PC-3 (cell line): ENCODE data around the gene LRRC51. TPM values are rescaled to one million over a fixed set of nuclear protein-coding genes. Genes with fewer than 3 reads are reported as not detected.

ENCODE experiments used
- ATAC-seq: fragments of 200-7000 bp; cut with Tn5 transposase; 2 replicates; pipeline ENCODE4 v1.9.1; 2020; ENCODE audit warnings: mild to moderate bottlenecking, moderate library complexity
- BruUV-seq: library from RNA; stranded (reverse); fragments of 400-500 nt; replicated peaks from 2 replicates; lab custom pipeline; 2021; lab: Mats Ljungman, UMichigan
- CTCF ChIA-PET: fragments of 300-600 bp; sonication (Branson Sonifier 250); formaldehyde crosslinking; loops from one replicate; lab custom pipeline; 2022; ENCODE audit warnings: antibody characterized with exemption; lab: Charles Lee
- POLR2A ChIA-PET: fragments of 300-600 bp; sonication (Branson Sonifier 250); formaldehyde crosslinking; loops from one replicate; lab custom pipeline; 2022; ENCODE audit warnings: antibody characterized with exemption; ENCODE audit not compliant: unreplicated experiment; lab: Charles Lee
- DNase-seq: peaks from one replicate; pipeline ENCODE4 v3.0.0-alpha.2; 2015
- H2AFZ ChIP-seq: fragments of 300-600 bp; sonication (generic); 2 replicates; pipeline ENCODE4 v1.6.0; 2016; ENCODE audit warnings: antibody characterized with exemption, low read length
- H3F3A ChIP-seq: fragments of 300-600 bp; sonication (generic); one replicate; pipeline ENCODE4 v1.6.0; 2017; ENCODE audit warnings: antibody characterized with exemption, low read length, control low read depth, mild to moderate bottlenecking; ENCODE audit not compliant: unreplicated experiment
- H3K27ac ChIP-seq: fragments of 300-600 bp; sonication (generic); 2 replicates; pipeline ENCODE4 v1.5.1; 2016; ENCODE audit warnings: mild to moderate bottlenecking, low read length
- H3K27me3 ChIP-seq: fragments of 300-600 bp; sonication (generic); 2 replicates; pipeline ENCODE4 v1.6.1; 2016; ENCODE audit warnings: low read length, mixed read lengths
- H3K36me3 ChIP-seq: fragments of 300-600 bp; sonication (generic); 2 replicates; pipeline ENCODE4 v1.6.1; 2016; ENCODE audit warnings: low read depth, mixed run types, low read length, mixed read lengths
- H3K4me1 ChIP-seq: fragments of 300-600 bp; sonication (generic); 2 replicates; pipeline ENCODE4 v1.5.1; 2016; ENCODE audit warnings: low read length; ENCODE audit not compliant: insufficient read depth
- H3K4me2 ChIP-seq: fragments of 300-600 bp; sonication (generic); 2 replicates; pipeline ENCODE4 v1.6.0; 2016; ENCODE audit warnings: low read length
- H3K4me3 ChIP-seq: fragments of 300-600 bp; sonication (generic); 2 replicates; pipeline ENCODE4 v1.5.1; 2016; ENCODE audit warnings: mild to moderate bottlenecking, low read length, mixed read lengths
- H3K79me2 ChIP-seq: fragments of 300-600 bp; sonication (generic); 2 replicates; pipeline ENCODE4 v1.6.1; 2017; ENCODE audit warnings: low read length, mixed read lengths
- H3K9ac ChIP-seq: fragments of 300-600 bp; sonication (generic); 2 replicates; pipeline ENCODE4 v1.6.0; 2016; ENCODE audit warnings: mild to moderate bottlenecking, low read length
- H3K9me2 ChIP-seq: fragments of 300-600 bp; sonication (generic); replicated peaks from 2 replicates; pipeline ENCODE4 v1.6.1; 2016; ENCODE audit warnings: mixed run types, low read length, mixed read lengths
- H3K9me3 ChIP-seq: fragments of 300-600 bp; sonication (generic); 2 replicates; pipeline ENCODE4 v1.6.1; 2016; ENCODE audit warnings: low read length, mixed read lengths
- H4K20me1 ChIP-seq: fragments of 300-600 bp; sonication (generic); 2 replicates; pipeline ENCODE4 v1.6.1; 2016; ENCODE audit warnings: low read length, mixed read lengths
- EZH2 ChIP-seq: fragments of 300-600 bp; sonication (generic); IDR thresholded peaks from one replicate; pipeline ENCODE4 v1.6.1; 2017; ENCODE audit warnings: antibody characterized with exemption, mild to moderate bottlenecking, low read length; ENCODE audit not compliant: unreplicated experiment
- EZH2phosphoT487 ChIP-seq: fragments of 300-600 bp; sonication (generic); IDR thresholded peaks from 2 replicates; pipeline ENCODE4 v1.6.1; 2018; ENCODE audit warnings: mild to moderate bottlenecking, antibody characterized with exemption, low read length, borderline replicate concordance
- intact Hi-C: fragments of 100-400 bp; cut with micrococcal nuclease; formaldehyde crosslinking; loops from 2 replicates; pipeline ENCODE4 v1.9.0; 2023
- total RNA-seq: library from RNA; depleted of rRNA; stranded (reverse); fragments of >200 nt; gene quantifications from 2 replicates; pipeline ENCODE4 v1.2.3, GENCODE V29; 2014
- TF ChIP-seq, protein P1 (sequence below): fragments of 300-600 bp; sonication (generic); conservative IDR thresholded peaks from 2 replicates; pipeline ENCODE4 v1.5.1; 2017; ENCODE audit warnings: antibody characterized with exemption, low read depth, mild to moderate bottlenecking, low read length

LRRC51 gene
- total RNA-seq, 1 experiment from 2014 or later = 5.8 TPM

- H4K20me1 ChIP-seq = no peaks in the 10 kb centered on the region
- TF ChIP-seq, protein P1, sequence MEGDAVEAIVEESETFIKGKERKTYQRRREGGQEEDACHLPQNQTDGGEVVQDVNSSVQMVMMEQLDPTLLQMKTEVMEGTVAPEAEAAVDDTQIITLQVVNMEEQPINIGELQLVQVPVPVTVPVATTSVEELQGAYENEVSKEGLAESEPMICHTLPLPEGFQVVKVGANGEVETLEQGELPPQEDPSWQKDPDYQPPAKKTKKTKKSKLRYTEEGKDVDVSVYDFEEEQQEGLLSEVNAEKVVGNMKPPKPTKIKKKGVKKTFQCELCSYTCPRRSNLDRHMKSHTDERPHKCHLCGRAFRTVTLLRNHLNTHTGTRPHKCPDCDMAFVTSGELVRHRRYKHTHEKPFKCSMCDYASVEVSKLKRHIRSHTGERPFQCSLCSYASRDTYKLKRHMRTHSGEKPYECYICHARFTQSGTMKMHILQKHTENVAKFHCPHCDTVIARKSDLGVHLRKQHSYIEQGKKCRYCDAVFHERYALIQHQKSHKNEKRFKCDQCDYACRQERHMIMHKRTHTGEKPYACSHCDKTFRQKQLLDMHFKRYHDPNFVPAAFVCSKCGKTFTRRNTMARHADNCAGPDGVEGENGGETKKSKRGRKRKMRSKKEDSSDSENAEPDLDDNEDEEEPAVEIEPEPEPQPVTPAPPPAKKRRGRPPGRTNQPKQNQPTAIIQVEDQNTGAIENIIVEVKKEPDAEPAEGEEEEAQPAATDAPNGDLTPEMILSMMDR = no peak
- TF ChIP-seq EZH2 = no peak
- TF ChIP-seq EZH2phosphoT487 = no peak
- intact Hi-C loops = no loop called here
These were observed 42.0 kb downstream of the LRRC51 start for GRCh38 chr11:72122607-72123006.

DNA sequence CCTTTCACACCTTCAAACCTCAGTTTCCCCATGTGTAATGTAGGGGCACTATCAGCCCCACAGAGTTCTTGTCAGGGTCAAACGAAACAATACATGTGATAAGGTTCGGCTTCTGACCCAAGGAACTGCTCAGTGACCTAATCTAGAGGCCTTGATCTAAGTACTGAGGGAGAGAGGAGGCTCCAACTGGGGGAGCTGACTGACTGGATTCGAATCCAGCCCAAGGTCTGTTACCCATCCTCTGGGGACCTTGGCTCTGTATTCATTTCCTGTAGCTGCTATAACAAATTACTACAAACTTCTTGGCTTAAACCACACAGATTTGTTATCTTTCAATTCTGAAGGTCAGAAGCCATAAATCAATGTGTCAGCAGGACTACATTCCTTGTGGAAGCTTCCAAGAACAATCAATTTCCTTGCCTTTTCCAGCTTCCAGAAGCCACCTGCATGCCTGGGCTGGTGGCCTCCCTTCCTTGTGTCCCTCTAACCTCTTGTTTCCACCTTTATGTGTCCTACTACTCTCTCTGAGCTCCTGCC, 42.5 kb downstream of the LRRC51 start:
- no peaks in the 10 kb centered on the region for H3K9me2 ChIP-seq
- BruUV-seq = no TSS peak
- TF ChIP-seq, protein P1 = no peak
- no peak for TF ChIP-seq EZH2phosphoT487
- TF ChIP-seq EZH2 = no peak
- no peak for DNase-seq
- ATAC-seq = no peak
- H3K4me1 ChIP-seq = no peaks in the 10 kb centered on the region
- no peaks in the 10 kb centered on the region for H3K36me3 ChIP-seq
- POLR2A ChIA-PET = no interaction called here
- CTCF ChIA-PET = no interaction called here
- H4K20me1 ChIP-seq = no peaks in the 10 kb centered on the region
- peaks cover 9% of the 10 kb centered on the region for H3K9me3 ChIP-seq
- no peak overlapping the region for H3K4me2 ChIP-seq
- no peak overlapping the region for H3K27ac ChIP-seq
- no peaks in the 10 kb centered on the region for H3K79me2 ChIP-seq
- intact Hi-C loops = no loop called here
- no peak overlapping the region for H2AFZ ChIP-seq
- no peaks in the 10 kb centered on the region for H3F3A ChIP-seq
- no peak overlapping the region for H3K4me3 ChIP-seq
- no peaks in the 10 kb centered on the region for H3K27me3 ChIP-seq
- H3K9ac ChIP-seq = no peak overlapping the region

More at GRCh38 chr11:72122607-72123006, 42.0 kb downstream of the LRRC51 start:
- Histone ChIP-seq H2AFZ (no peak overlapping the region), H3K9ac (no peak overlapping the region), H3K36me3 (no peaks in the 10 kb centered on the region), H3K4me3 (no peak overlapping the region), H3K4me2 (no peak overlapping the region), H3K79me2 (no peaks in the 10 kb centered on the region), H3K27ac (no peak overlapping the region), H3F3A (no peaks in the 10 kb centered on the region), H3K9me3 (peaks cover 6% of the 10 kb centered on the region), H3K4me1 (no peaks in the 10 kb centered on the region), H3K9me2 (no peaks in the 10 kb centered on the region), H3K27me3 (no peaks in the 10 kb centered on the region)
- CTCF ChIA-PET = no interaction called here
- BruUV-seq = no TSS peak
- POLR2A ChIA-PET = no interaction called here
- ATAC-seq = no peak
- DNase-seq = no peak

- H3K27ac ChIP-seq = no peak overlapping the region
- no peaks in the 10 kb centered on the region for H3K4me1 ChIP-seq
- intact Hi-C loops = no loop called here
- H3K9ac ChIP-seq = no peak overlapping the region
- DNase-seq (no peak), ATAC-seq (no peak)
- POLR2A ChIA-PET = no interaction called here
- H3K27me3 ChIP-seq = no peaks in the 10 kb centered on the region
- no peaks in the 10 kb centered on the region for H3K79me2 ChIP-seq
- no peak overlapping the region for H3K4me3 ChIP-seq
- no peaks in the 10 kb centered on the region for H3K9me2 ChIP-seq
- no peak overlapping the region for H3K4me2 ChIP-seq
- no peaks in the 10 kb centered on the region for H3K36me3 ChIP-seq
- H3K9me3 ChIP-seq = peaks cover 9% of the 10 kb centered on the region
- H3F3A ChIP-seq = no peaks in the 10 kb centered on the region
- BruUV-seq = no TSS peak
- CTCF ChIA-PET = no interaction called here
- H4K20me1 ChIP-seq = no peaks in the 10 kb centered on the region
- TF ChIP-seq EZH2phosphoT487 (no peak), EZH2 (no peak)
- TF ChIP-seq, protein P1 = no peak
- no peak overlapping the region for H2AFZ ChIP-seq
These were observed 43.4 kb downstream of the LRRC51 start for GRCh38 chr11:72124046-72124445.
